ENCODE results near the gene RNF19B. TPM values are rescaled to one million over a fixed set of nuclear protein-coding genes. Genes with fewer than 3 reads are reported as not detected.

Gene RNF19B, protein sequence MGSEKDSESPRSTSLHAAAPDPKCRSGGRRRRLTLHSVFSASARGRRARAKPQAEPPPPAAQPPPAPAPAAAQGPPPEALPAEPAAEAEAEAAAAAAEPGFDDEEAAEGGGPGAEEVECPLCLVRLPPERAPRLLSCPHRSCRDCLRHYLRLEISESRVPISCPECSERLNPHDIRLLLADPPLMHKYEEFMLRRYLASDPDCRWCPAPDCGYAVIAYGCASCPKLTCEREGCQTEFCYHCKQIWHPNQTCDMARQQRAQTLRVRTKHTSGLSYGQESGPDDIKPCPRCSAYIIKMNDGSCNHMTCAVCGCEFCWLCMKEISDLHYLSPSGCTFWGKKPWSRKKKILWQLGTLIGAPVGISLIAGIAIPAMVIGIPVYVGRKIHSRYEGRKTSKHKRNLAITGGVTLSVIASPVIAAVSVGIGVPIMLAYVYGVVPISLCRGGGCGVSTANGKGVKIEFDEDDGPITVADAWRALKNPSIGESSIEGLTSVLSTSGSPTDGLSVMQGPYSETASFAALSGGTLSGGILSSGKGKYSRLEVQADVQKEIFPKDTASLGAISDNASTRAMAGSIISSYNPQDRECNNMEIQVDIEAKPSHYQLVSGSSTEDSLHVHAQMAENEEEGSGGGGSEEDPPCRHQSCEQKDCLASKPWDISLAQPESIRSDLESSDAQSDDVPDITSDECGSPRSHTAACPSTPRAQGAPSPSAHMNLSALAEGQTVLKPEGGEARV
- total RNA-seq, result 10 to 100 TPM; 19.2 to 21.6 TPM
- polyA plus RNA-seq, result 1 to 10 TPM in 2 of 3 donors, under 1 TPM in 1; 0.44 to 1.8 (median 1.6) TPM
- 16.2 to 50.7 (median 30.5) reads per million in 6 experiments for total RNA-seq

DNA sequence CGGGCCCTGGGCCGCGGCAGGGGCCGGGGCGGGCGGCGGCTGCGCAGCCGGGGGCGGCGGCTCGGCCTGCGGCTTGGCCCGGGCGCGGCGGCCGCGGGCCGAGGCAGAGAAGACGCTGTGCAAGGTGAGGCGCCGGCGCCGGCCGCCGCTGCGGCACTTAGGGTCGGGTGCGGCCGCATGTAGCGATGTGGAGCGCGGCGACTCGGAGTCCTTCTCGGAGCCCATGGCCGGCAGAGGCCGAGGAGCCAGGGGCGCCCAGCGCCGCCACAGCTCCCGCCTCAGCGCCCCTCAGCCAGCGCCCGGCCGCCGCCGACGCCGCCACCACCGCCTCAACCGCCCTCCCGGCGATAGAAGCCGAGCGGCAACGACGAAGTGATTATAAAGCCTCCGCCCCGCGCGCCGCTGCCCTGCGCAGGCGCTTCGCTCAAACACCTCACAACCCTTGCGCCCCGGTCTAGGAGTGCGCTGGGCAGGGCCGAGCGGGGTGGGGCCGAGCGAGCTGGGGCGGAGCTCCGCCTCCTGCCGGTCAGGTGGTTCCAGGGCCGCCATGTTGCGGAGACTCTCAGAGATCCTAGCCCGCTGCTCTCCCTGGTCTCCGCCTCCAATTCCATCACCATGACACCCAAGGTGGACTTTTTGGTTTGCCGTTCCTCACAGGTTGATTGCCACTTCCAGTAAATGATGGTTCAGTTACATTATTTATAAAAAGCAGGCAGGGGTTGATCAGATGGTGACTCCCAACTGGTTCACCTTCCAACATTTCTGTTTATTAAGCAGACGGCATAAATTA is at the start of gene RNF19B:
Gene RNF19B (minus strand): TSS at position 349 of the 790 bp plus-strand sequence. CDS start 124 bp downstream, at position 225.
- Mint-ChIP-seq H3K36me3 (no peaks in the 10 kb centered on the region), H3K27me3 (peaks cover 0 to 3% (median 0%) of the 10 kb centered on the region in 5 donors), H3K4me1 (peaks cover 16 to 38% (median 32%) of the 10 kb centered on the region in 4 donors), H3K4me3 (peak within 1 kb of the TSS; percentile 84 to 93 (median 91)), H3K27ac (peak within 1 kb of the TSS; percentile 76 to 96 (median 94)), H3K9me3 (no peaks in the 10 kb centered on the region)
- POLR2A ChIA-PET, result interaction anchor here (0.6 to 3.8 kb wide), 16 partner anchors 12 to 659 kb away, joined by 3 to 60 read pairs (median 4); partner anchors contain the start of genes AK2, AZIN2, RBBP4 and ZBTB8OS
- DNase-seq, result peak; percentile 81 to 96 (median 91)
- peak; percentile 90 to 92 for ATAC-seq

DNA sequence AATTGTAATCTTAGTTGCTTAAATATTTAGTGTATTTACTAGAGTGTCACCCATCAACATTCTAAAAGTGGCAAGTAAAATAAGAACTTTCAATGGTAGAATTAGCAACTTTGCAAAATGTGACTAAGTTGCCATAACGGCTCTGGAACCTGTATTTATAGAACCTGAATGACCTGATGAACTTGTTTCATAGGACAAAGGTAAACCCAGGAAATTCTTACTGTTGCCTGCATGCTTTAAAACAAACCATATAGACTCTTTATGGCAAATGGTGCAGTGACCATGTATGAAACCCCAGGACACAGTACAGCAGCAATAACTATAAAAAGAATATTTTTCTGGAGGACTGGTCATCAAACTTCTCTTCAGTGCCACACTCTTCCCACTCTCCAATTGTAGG is 49.2 kb upstream of the RNF19B start:
- H3K27me3 Mint-ChIP-seq, result no peaks in the 10 kb centered on the region
- H3K9me3 Mint-ChIP-seq, result no peaks in the 10 kb centered on the region
- DNase-seq (no peak), ATAC-seq (no peak)
- H3K4me1 Mint-ChIP-seq, result peaks cover 0 to under 1% (median 0%) of the 10 kb centered on the region in 4 donors
- H3K36me3 Mint-ChIP-seq, result peaks cover 8 to 74% (median 27%) of the 10 kb centered on the region in 3 donors
- POLR2A ChIA-PET, result no interaction called here
- H3K27ac Mint-ChIP-seq, result peak overlapping the region in 1 of 10 donors; percentile 44
- no peak overlapping the region for H3K4me3 Mint-ChIP-seq

DNA sequence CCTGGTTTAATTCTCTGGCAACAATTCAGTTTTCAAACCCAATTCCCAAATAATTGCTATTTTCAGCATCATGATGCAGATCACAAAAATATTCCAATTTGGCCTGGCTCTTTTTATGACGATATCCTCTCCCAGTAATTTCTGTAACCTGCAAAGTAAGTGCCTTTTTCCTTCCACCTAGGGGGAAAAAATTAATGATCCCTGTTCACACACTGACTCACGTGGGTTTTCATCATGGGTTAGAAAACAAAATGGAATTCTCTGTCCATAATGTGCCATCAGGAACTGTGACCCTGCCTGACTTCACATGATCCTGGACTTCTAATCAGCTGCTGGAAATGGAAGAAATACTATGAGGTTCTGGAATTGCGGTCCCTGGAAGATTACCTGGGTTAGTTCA is 47.6 kb upstream of the RNF19B start:
- H3K27me3 Mint-ChIP-seq, result no peaks in the 10 kb centered on the region
- no peak overlapping the region for H3K4me3 Mint-ChIP-seq
- no peaks in the 10 kb centered on the region for H3K9me3 Mint-ChIP-seq
- DNase-seq, result no peak
- peak overlapping the region in 2 of 10 donors; percentile 45 to 48 for H3K27ac Mint-ChIP-seq
- no peak for ATAC-seq
- POLR2A ChIA-PET, result no interaction called here
- peaks cover 8 to 75% (median 25%) of the 10 kb centered on the region in 3 donors for H3K36me3 Mint-ChIP-seq
- H3K4me1 Mint-ChIP-seq, result no peaks in the 10 kb centered on the region

DNA sequence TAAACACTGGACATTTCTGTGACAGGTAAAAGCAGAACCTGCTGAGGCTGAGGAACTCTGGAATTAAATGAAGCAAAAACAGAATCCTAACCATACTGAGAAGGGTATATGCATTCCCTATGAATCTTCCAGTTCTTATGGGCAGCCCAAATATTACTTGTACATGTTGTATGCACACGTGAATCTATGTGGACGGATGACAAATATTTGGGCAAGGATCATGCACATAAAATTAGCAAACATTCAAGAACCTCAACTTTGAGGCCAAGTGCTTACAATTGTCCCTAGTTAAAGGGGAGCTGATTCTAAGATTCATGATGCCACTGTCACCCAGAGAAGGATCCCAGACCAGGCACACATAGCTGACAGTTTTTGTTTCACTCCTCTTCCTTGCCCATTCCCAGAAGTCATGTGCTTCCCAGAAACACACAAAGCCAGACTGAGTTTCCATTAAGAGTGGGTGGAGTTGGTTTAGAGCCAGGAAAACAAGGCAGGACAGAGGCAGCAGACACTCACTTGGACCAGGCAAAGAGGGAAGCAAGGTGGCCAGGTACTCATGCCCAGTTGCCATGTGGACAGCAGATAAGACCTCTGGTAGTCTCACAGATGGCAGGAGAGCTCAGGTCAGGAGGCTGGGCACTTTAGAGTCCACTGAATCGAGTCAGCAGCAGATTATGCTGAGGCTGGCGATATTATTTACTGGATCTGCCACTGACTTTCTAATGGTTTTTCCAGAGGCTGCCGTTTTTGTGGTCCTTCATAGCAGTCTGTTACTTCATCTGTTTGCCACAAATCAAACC is 46.5 kb upstream of the RNF19B start:
- H3K9me3 Mint-ChIP-seq, result no peaks in the 10 kb centered on the region
- H3K4me3 Mint-ChIP-seq, result no peak overlapping the region
- no peak for DNase-seq
- ATAC-seq, result no peak
- H3K4me1 Mint-ChIP-seq, result peaks cover 0 to 3% (median under 1%) of the 10 kb centered on the region in 4 donors
- H3K27ac Mint-ChIP-seq, result peak overlapping the region in 3 of 10 donors; percentile 23 to 45 (median 43)
- POLR2A ChIA-PET, result no interaction called here
- peaks cover 8 to 74% (median 25%) of the 10 kb centered on the region in 3 donors for H3K36me3 Mint-ChIP-seq
- H3K27me3 Mint-ChIP-seq, result no peaks in the 10 kb centered on the region

DNA sequence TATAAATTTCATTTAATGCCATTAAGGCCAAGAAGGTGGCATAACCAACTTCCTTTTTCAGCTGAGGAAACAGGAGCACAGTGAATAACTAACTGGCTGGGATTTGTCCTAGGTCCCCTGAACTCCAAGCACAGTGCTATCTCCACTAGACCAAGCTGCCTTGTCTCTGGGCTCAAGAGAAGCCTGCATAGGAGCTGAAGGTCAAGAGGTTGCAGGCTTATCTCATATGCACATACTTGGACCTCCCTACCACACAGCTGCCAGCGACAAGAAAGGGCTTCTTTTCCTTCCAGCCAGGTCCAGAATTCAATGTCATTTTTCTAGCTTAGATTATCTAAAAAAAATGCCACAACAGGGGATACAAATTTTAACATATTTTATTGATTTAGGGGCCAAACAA is 45.0 kb upstream of the RNF19B start:
- H3K27ac Mint-ChIP-seq, result peak overlapping the region in 1 of 10 donors; percentile 76
- H3K4me1 Mint-ChIP-seq, result peaks cover 0 to 5% (median 2%) of the 10 kb centered on the region in 4 donors
- no peak overlapping the region for H3K4me3 Mint-ChIP-seq
- DNase-seq, result no peak
- H3K27me3 Mint-ChIP-seq, result no peaks in the 10 kb centered on the region
- ATAC-seq, result no peak
- H3K9me3 Mint-ChIP-seq, result no peaks in the 10 kb centered on the region
- H3K36me3 Mint-ChIP-seq, result peaks cover 8 to 72% (median 25%) of the 10 kb centered on the region in 3 donors
- POLR2A ChIA-PET, result no interaction called here

DNA sequence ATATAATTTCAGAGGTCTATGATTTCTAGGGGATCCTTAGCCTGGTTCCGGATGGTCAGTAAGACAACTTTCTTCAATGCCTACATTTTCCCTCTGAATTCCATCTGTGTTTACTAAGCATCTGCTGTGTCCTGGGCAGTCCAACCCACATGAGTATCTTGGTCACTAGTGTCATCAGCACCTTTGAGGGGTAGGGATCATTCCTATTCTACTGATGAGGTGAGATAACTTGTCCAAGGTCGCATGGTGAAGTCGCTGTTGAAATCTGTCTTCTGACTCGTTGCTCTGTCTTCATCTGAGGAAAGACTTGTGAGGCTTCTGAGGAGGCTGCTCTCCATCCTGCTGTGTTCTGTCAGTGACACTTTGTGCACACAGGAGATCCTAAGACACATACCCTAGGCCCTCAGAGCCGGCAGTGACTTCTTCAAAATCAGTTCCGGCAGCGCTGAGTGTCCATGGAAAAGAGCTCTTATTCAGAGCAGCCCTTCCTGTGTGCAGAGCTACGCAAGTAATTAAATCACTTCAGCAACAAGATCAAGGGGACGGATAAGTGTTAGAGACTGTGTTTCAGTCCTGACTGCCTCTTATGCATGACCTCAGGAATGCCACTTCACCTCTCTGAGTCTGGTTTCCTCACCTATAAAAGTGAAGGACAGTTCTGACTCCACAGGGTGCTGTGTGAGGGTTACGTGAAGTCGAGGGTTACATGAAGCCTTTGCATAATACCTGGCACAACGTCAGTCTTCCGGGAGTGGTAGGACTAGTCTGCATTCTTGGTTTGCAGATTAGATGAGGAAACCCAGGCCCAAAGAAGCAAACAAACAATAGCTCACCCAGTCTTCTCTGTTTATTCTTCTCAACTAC is 43.7 kb upstream of the RNF19B start:
- POLR2A ChIA-PET, result interaction anchor here (0.6 kb wide), 1 partner anchor 360 kb away, joined by 3 read pairs; no protein-coding TSS in a partner anchor
- ATAC-seq, result no peak
- H3K4me1 Mint-ChIP-seq, result peaks cover 0 to 5% (median 2%) of the 10 kb centered on the region in 4 donors
- peaks cover 4 to 60% (median 17%) of the 10 kb centered on the region in 3 donors for H3K36me3 Mint-ChIP-seq
- H3K27me3 Mint-ChIP-seq, result no peaks in the 10 kb centered on the region
- no peak for DNase-seq
- H3K27ac Mint-ChIP-seq, result peak overlapping the region in 3 of 10 donors; percentile 0 to 37 (median 30)
- H3K4me3 Mint-ChIP-seq, result no peak overlapping the region
- H3K9me3 Mint-ChIP-seq, result no peaks in the 10 kb centered on the region

DNA sequence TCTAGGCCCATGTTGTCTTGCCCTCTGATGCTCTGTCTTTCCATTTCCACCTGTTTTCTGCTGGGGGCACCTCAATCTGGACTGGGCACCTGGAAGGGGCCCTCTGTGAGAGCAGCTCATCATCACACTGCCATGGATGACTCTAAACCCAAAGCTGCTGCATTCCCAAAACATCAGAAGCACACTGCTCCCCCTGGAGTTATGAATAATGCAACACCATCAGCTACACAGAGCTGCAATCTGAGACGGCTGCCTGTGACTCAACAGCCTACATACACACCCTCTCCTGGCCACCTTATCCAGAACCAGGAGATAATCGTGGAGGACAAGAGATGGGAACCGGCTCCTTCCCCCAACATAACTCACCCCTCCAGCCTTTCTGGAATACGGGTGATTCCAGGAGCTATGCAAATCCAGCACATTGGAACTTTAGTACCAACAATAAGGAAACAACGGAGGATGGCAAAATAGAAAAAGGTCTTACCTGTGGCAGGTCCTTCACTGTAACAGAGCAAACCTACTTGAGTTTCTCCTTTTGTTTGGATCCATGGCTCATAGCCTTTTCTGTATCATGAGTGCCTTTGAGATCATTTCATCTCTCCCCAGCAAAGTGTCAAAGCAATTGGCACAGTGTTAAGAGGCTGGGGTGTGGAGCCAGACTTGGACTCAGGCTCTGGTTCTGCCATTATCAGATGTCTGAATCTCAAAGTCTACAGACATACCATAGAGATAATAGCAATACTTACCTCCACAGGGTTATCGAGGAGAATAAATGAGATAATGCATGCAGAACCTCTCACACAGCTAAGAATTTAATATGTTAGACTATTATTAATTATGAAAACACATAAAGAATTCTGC is 42.8 kb upstream of the RNF19B start:
- DNase-seq (no peak), ATAC-seq (peak in 1 of 2 donors; percentile 41)
- peaks cover 0 to 5% (median 2%) of the 10 kb centered on the region in 4 donors for H3K4me1 Mint-ChIP-seq
- H3K9me3 Mint-ChIP-seq, result no peaks in the 10 kb centered on the region
- H3K27me3 Mint-ChIP-seq, result no peaks in the 10 kb centered on the region
- H3K4me3 Mint-ChIP-seq, result no peak overlapping the region
- H3K36me3 Mint-ChIP-seq, result peaks cover 4 to 51% (median 12%) of the 10 kb centered on the region in 3 donors
- POLR2A ChIA-PET, result interaction anchor here (0.9 kb wide), 1 partner anchor 44 kb away, joined by 3 read pairs; no protein-coding TSS in a partner anchor
- peak overlapping the region in 1 of 10 donors; percentile 11 for H3K27ac Mint-ChIP-seq

DNA sequence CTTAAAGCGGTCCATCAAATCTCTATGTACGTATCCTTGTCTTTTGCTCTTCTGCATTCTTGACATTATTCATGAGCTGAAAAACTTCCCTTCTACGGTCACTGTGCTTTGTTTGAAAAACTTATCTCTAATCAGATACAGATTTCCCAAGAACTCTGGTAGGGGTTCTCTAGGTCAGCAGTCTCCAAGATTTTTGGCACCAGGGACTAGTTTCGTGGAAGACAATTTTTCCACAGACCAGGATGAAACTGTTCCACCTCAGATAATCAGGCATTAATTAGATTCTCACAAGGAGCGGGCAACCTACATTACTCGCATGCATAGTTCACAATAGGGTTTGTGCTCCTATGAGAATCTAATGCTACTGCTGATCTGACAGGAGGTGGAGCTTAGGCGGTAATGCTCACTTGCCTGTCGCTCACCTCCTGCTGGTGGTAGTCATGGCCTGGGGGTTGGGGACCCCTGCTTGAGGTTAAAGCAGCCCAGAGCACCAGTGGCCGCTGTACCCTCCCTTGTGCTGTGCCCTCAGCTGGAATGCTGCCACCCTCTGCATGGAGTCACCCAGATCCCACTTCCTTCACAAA is 41.3 kb upstream of the RNF19B start:
- POLR2A ChIA-PET, result interaction anchor here (0.5 kb wide), 1 partner anchor 15 kb away, joined by 3 read pairs; no protein-coding TSS in a partner anchor

DNA sequence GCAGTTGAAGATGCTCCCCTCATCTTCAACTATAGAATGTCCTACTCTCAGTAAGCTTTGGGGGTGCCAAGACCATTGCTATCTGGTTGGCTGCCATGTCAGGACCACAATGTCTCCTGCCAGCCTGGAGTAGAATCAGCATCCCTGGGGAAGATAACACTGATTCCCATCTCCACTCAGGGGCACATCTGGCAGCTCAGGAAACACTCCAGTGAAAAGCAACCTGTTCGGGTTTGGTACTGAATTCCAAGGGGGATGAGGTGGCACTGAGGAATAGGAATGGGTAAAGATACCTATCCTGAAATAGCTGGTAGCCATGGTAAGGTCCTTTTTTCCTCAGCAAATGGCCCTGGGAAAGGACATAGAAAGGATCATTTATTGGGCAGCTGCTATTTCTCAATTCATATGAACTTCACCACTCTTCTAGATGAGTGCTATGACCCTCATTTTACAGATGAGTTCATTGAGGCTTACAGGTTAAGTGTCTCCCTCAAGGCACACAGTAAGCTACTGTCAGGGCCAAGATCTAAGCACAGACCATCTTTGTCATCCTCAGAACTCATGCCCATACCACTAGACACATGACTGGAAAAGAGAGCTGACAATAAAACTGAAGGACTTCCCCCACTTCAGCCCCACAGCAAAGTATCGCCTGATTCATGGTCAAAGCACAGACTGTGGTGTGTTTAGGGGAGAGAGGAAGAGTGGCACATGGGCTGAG is 40.7 kb upstream of the RNF19B start:
- Mint-ChIP-seq H3K27ac (peak overlapping the region in 1 of 10 donors; percentile 1), H3K27me3 (no peaks in the 10 kb centered on the region), H3K4me3 (no peak overlapping the region), H3K36me3 (peaks cover 4 to 31% (median 4%) of the 10 kb centered on the region in 3 donors), H3K9me3 (no peaks in the 10 kb centered on the region), H3K4me1 (peaks cover 0 to 8% (median 5%) of the 10 kb centered on the region in 4 donors)
- no peak for ATAC-seq
- DNase-seq, result no peak
- POLR2A ChIA-PET, result no interaction called here

More for the DNA sequence above, 41.3 kb upstream of the RNF19B start:
- DNase-seq, result no peak
- no peak for ATAC-seq
- Mint-ChIP-seq H3K9me3 (no peaks in the 10 kb centered on the region), H3K4me3 (no peak overlapping the region), H3K27me3 (no peaks in the 10 kb centered on the region), H3K27ac (no peak overlapping the region), H3K36me3 (peaks cover 4 to 36% (median 4%) of the 10 kb centered on the region in 3 donors), H3K4me1 (peaks cover 0 to 7% (median 4%) of the 10 kb centered on the region in 4 donors)

Measured in naive thymus-derived CD8-positive, alpha-beta T cell (primary cell).